ENCODE measurements around the gene ATG5.

Gene ATG5

GRCh38 chr6:106325336-106326178, at the start of gene ATG5:
Gene ATG5, minus strand, starts transcription at chr6:106325760. Its CDS starts 9,552 bp downstream, at chr6:106316208.
- peak; percentile 92 for FAIRE-seq

DNA sequence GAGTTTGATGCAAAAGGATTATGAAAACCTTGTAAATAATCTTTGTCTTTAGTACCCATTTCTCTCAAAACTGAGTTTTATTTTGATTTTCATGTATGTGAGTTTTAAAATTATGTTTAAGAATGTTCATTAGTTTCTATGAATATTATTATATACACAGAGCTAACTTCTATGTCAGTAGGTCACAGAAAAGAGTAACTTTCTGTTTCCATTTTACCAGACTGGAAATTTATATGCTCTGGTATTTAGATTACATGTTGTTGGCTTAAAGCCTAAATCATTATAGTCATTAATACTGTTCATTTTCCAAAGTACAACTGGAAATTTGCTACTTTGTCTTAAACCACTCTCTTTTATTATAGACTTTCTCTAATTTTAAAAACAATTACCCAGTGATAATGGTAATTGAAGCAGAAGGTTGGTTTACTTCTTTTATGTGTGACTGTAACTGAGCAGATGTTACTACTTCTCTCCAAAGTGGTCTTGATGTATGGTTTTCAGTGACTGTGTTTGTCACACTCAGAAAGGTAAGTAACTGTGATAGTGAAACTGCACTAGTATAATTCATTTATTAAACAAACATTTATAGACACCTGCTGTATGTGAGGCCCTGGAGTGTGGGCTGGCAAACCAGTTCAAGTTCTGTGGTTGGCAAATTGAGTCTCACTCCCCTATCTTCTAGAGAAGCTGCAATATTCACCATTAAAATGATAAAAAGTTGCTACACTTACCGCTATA, 48.1 kb upstream of the ATG5 start:
- no peak for FAIRE-seq

- FAIRE-seq = no peak
Measured at GRCh38 chr6:106372838-106373501, 47.4 kb upstream of the ATG5 start.

GRCh38 chr6:106370639-106371038, 45.1 kb upstream of the ATG5 start:
- FAIRE-seq = no peak

DNA sequence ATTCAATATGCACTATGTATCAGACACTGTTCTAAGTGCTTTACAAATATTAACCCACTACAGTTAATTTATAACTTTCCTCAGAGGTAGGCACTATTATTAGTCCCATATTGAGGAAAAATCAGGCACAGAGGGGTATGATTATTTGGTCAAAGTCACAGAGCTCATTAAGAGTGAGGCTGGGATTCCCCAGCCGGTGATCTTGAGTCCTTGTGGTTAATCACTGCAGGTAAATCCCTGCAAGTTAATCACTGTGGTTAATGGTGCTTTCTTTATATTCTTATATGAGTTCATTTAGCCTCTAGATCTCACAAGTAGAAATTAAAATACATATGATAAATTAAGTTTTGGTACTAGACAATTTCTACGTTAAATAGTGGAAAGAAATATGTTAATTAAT, 44.2 kb upstream of the ATG5 start:
- FAIRE-seq = no peak

GRCh38 chr6:106363401-106364138, 38.0 kb upstream of the ATG5 start:
- FAIRE-seq = no peak

DNA sequence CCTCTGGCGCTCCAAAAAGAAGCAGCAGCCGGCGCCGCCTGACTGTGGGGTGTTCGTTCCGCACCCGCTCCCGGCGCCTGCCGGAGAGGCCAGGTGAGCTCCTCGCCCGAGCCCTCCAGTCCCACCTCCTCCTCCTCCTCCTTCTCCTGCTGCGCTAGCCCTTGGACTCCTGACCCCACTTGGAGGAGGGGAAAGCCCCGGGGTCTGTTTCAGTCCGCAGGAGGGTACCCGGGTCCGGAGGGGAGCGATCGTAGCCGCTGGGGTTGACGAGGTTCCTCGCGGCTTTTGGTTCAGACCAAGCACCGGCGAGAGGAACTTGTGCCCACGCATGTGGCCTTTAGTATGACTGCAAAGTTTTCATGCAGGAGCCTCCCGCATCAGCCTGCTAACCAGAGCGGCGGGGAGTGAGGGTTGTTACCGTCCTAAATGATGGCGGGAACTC, 35.5 kb upstream of the ATG5 start:
- FAIRE-seq = no peak

DNA sequence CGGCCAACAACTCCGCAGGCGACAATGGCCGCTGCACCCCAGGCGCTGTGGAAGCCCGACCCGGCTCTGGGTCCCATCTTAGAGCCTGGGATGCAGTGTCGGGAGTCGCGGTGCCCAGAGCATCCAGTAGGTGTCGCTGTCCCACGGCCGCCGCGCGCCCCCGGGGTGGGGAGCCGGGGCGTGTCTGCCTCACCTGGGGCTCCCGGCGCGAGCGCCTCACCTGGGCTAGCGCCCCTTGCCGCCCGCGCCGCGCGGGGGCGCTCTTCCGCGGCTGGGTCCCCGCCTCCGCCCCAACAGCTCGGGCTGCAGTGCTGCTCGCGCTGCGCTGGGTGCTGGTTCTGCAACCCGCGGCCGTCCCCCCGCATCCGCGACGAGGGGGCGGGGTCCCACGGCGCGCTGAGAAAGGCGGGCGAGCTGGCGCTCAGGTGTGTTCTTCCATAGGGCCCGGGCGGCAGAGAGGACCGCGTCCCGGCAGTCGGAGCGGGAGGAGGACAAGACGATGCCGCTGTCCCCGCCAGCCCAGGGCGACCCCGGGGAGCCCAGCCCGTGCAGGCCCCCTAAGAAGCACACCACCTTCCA, 34.9 kb upstream of the ATG5 start, which contains the start of gene CRYBG1:
Gene CRYBG1 (plus strand): TSS at position 308 of the 579 bp plus-strand sequence. CDS start 192 bp downstream, at position 500.
- FAIRE-seq = no peak

GRCh38 chr6:106359959-106360409, 34.4 kb upstream of the ATG5 start:
- no peak for FAIRE-seq

- FAIRE-seq = no peak
Measured at GRCh38 chr6:106356378-106356777, 30.8 kb upstream of the ATG5 start.

DNA sequence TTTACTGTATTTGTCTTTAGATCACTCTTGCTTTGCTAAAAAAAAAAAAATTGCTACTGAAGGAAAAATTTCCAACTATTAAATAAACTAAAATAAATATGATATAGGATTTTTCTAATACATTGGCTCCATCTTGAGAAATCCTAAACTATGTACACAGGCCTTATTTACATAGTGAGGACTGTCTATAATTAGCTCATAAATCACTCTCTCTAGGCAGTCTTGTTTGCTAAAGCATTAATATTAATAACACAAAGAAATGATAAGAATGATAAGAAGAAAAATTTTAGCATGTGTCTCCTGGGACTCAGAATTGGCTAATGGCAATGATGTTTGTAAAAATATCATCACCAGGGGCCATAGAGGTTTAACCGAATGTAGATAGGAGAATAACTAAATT, 21.7 kb upstream of the ATG5 start:
- no peak for FAIRE-seq

GRCh38 chr6:106339334-106340029, 13.9 kb upstream of the ATG5 start:
- no peak for FAIRE-seq

DNA sequence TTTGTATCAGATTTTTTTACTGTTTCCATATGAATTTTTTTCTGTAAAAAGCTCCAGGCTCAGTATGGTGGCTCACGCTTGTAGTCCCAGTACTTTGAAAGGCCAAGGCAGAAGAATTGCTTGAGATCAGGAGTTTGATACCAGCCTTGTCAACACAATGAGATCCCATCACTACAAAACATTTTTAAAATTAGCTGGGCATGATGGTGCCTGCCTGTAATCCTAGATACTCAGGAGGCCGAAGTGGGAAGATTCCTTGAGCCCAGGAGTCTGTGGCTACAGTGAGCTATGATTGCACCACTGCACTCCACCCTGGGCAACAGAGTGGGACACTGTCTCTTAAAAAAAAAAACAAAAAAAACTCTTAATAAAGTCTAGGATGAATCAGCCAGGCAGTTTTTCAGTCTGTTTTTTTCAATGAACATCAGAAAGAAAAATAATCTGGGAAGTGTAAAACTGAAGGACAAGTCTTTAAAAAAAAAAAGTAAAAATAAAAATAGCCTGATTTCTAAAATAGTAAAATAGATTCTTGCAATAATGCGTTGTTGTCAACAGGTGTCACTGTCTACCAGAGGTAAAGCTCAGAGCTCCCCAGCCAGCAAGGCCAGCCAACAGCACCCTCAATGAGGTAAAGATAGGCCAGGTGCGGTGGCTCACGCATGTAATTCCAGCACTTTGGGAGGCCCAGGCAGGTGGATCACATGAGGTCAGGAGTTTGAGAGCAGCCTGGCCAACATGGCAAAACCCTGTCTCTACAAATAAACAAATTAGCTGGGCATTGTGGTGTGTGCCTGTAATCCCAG, 9.3 kb upstream of the ATG5 start:
- FAIRE-seq = peak; percentile 78

DNA sequence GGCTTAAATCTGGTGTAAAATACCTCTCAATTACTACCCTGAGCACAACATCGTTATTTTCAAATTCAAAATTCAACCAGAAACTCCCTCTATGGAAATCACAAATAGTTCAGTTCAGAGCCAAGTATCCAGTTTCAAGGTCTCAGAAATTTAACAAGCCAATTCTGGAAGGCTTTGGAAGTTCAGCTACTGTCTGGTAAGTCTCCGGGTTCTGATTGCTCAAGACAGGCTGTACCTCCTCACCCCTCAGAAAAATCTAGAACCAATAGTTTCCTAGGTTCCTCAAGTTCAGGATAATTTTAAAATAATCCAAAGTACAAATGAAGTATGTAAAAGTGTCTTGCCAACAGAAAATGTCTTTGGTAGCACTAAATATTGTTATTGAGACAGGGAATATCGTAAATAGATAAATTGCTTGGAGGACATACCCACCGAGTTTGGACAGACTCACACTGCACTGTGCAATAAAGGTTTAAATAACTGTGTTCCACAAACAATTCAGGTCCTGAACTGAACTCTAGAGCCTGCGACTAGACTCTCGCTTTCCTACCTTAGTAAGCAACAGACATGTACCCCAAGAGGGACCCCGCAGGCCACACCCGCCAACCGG, 729 bp downstream of the ATG5 start:
- FAIRE-seq = no peak

DNA sequence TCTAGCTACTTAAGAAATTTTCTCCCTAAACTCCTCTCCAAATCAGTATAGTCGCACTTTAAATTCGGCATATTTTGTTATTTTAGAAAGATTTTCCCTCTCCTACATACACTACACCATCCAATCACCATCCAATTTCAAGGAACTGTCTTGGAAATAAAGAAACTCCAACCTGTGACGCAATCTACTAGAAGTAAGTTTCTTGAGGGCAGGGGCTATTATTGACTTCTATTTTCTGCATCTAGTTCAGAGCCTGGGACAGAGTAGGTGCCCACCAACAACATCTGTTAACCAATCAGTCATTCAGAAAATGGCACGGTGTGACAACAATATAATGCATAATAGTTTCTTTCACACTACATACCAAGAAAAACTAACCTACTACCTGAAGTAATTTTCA, 3.6 kb downstream of the ATG5 start:
- FAIRE-seq = no peak

DNA sequence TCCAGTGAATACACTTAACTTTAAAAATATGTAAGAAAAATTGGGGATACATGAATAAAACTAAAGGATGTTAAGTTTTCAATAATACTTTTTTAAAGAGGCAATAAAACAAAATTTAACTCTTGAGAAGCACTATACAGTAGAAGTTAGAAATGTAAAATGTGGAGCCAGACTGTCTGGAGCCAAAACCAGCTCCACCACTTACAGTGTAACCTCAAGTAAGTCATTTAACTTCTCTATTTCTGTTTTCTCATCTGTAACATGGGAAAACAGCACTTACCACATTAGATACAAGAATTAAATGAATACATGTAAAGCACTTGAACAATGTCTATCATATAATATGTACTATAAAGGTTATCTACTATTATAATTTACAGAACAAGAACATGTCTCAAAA, 6.7 kb downstream of the ATG5 start:
- no peak for FAIRE-seq

GRCh38 chr6:106318061-106318460, 7.5 kb downstream of the ATG5 start:
- no peak for FAIRE-seq

GRCh38 chr6:106316375-106316766, 9.2 kb downstream of the ATG5 start:
- no peak for FAIRE-seq

GRCh38 chr6:106315765-106316374, 9.7 kb downstream of the ATG5 start:
- no peak for FAIRE-seq

Measured in endometrium (tissue), 2 donors.